ENCODE measurements around the gene OLA1.

The OLA1 gene

GRCh38 chr2:174088706-174089460 is 159.4 kb downstream of the OLA1 start:
- no peak for TF ChIP-seq GATA3 (IDR thresholded peaks at IDR 0.05; ENCODE audit: low read depth, low read length)
- no peak for TF ChIP-seq GATA2 (IDR thresholded peaks at IDR 0.05; ENCODE audit: low read depth, low read length)

GRCh38 chr2:174086708-174087107 is 161.6 kb downstream of the OLA1 start:
- TF ChIP-seq GATA3 (IDR thresholded peaks at IDR 0.05; ENCODE audit: low read depth, low read length) (no peak), GATA2 (IDR thresholded peaks at IDR 0.05; ENCODE audit: low read depth, low read length) (no peak)

- no peak for TF ChIP-seq GATA3 (IDR thresholded peaks at IDR 0.05; ENCODE audit: low read depth, low read length)
- no peak for TF ChIP-seq GATA2 (IDR thresholded peaks at IDR 0.05; ENCODE audit: low read depth, low read length)
Measured at GRCh38 chr2:174085781-174086180, 162.6 kb downstream of the OLA1 start.

- no peak for TF ChIP-seq GATA3 (IDR thresholded peaks at IDR 0.05; ENCODE audit: low read depth, low read length)
- no peak for TF ChIP-seq GATA2 (IDR thresholded peaks at IDR 0.05; ENCODE audit: low read depth, low read length)
Measured at GRCh38 chr2:174083843-174084458, 164.4 kb downstream of the OLA1 start.

- TF ChIP-seq GATA3 (IDR thresholded peaks at IDR 0.05; ENCODE audit: low read depth, low read length) (no peak), GATA2 (IDR thresholded peaks at IDR 0.05; ENCODE audit: low read depth, low read length) (no peak)
Measured at GRCh38 chr2:174080672-174081121, 167.6 kb downstream of the OLA1 start.

- no peak for TF ChIP-seq GATA3 (IDR thresholded peaks at IDR 0.05; ENCODE audit: low read depth, low read length)
- TF ChIP-seq GATA2 (IDR thresholded peaks at IDR 0.05; ENCODE audit: low read depth, low read length), result no peak
Measured at GRCh38 chr2:174078275-174078674, 170.1 kb downstream of the OLA1 start.

GRCh38 chr2:174076975-174077374 is 171.4 kb downstream of the OLA1 start:
- TF ChIP-seq GATA2 (IDR thresholded peaks at IDR 0.05; ENCODE audit: low read depth, low read length), result no peak

- TF ChIP-seq GATA3 (IDR thresholded peaks at IDR 0.05; ENCODE audit: low read depth, low read length) (no peak), GATA2 (IDR thresholded peaks at IDR 0.05; ENCODE audit: low read depth, low read length) (no peak)
Measured at GRCh38 chr2:174076040-174076439, 172.3 kb downstream of the OLA1 start.

GRCh38 chr2:174074831-174075230 is 173.5 kb downstream of the OLA1 start:
- TF ChIP-seq GATA3 (IDR thresholded peaks at IDR 0.05; ENCODE audit: low read depth, low read length), result no peak
- TF ChIP-seq GATA2 (IDR thresholded peaks at IDR 0.05; ENCODE audit: low read depth, low read length), result no peak

GRCh38 chr2:174072857-174073256 is 175.5 kb downstream of the OLA1 start:
- no peak for TF ChIP-seq GATA3 (IDR thresholded peaks at IDR 0.05; ENCODE audit: low read depth, low read length)
- TF ChIP-seq GATA2 (IDR thresholded peaks at IDR 0.05; ENCODE audit: low read depth, low read length), result no peak

- TF ChIP-seq GATA2 (IDR thresholded peaks at IDR 0.05; ENCODE audit: low read depth, low read length) (no peak), GATA3 (IDR thresholded peaks at IDR 0.05; ENCODE audit: low read depth, low read length) (no peak)
Measured at GRCh38 chr2:174072069-174072468, 176.3 kb downstream of the OLA1 start.

- TF ChIP-seq GATA3 (IDR thresholded peaks at IDR 0.05; ENCODE audit: low read depth, low read length) (no peak), GATA2 (IDR thresholded peaks at IDR 0.05; ENCODE audit: low read depth, low read length) (no peak)
Measured at GRCh38 chr2:174071321-174071720, 177.0 kb downstream of the OLA1 start.

GRCh38 chr2:174070281-174070680 is 178.1 kb downstream of the OLA1 start:
- TF ChIP-seq GATA2 (IDR thresholded peaks at IDR 0.05; ENCODE audit: low read depth, low read length) (no peak), GATA3 (IDR thresholded peaks at IDR 0.05; ENCODE audit: low read depth, low read length) (no peak)

GRCh38 chr2:174067815-174068214 is 180.5 kb downstream of the OLA1 start:
- TF ChIP-seq GATA2 (IDR thresholded peaks at IDR 0.05; ENCODE audit: low read depth, low read length), result no peak
- no peak for TF ChIP-seq GATA3 (IDR thresholded peaks at IDR 0.05; ENCODE audit: low read depth, low read length)

GRCh38 chr2:174066871-174067270 is 181.5 kb downstream of the OLA1 start:
- TF ChIP-seq GATA2 (IDR thresholded peaks at IDR 0.05; ENCODE audit: low read depth, low read length) (no peak), GATA3 (IDR thresholded peaks at IDR 0.05; ENCODE audit: low read depth, low read length) (no peak)
